Measurements from ENCODE around the gene SNAP47.

- TF ChIP-seq CTCF (IDR thresholded peaks at IDR 0.05; ENCODE audit: poor library complexity) = no peak
- TF ChIP-seq EZH2 (IDR thresholded peaks at IDR 0.05; ENCODE audit: borderline replicate concordance) = no peak
Measured at GRCh38 chr1:227723474-227723873, 11.8 kb upstream of the SNAP47 start.

All from hepatocyte (in vitro differentiated cells).